ENCODE measurements around the gene STIM1.
"Not testable (repeated sequence)": the region's sequence is repeated elsewhere in the genome, so short reads cannot be mapped to it uniquely, and the experiment has no call there.

The STIM1 gene

DNA sequence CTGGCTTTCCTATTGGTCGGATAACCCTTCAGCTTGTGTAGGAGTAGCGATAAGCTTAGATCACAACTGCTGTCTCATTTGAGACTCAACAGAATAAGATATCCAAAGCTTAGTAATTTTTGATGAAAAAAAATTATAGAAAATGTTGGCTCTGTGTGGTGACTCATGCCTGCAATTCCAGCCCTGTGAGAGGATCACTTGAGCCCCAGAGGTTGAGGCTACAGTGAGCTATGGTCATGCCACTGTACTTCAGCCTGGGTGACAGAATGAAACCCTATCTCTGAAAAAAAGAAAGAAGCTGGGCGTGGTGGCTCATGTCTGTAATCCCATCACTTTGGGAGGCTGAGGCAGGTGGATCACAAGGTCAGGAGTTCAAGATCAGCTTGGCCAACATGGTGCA is 183.5 kb downstream of the STIM1 start:
- DNase-seq = no peak

- no peak for DNase-seq
Observed at GRCh38 chr11:4040461-4040860, 185.0 kb downstream of the STIM1 start.

DNA sequence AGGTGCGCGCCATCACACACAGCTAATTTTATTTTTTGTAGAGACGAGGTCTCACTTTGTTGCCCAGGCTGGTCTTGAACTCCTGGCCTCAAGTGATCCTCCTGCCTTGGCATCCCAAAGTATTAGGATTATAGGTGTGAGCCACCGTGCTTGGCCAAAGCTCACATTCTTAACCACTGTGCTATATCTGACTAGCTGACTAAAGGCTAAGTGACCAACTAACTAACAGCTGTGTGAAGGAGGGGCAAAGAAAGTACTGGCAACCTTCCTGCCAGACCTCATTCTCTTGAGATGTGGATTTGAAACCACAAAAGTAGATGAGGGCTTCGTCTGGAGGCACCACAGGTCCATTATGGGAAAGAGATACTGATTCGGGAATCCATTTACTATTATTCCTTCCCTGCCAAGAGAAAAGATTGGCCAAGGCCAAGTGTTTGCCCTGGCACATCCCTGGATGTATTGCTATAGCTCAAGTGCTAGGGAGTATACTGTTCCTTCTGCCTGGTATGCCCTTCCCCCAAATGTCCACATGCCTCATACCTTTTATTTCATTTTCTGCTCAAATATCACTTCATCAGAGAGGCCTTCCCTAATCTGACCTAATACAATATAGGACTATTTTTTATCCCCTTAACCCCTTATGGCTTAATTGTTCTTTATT is 186.4 kb downstream of the STIM1 start:
- DNase-seq = peak in 1 of 2 experiments; percentile 34

GRCh38 chr11:4044976-4045646 is 189.6 kb downstream of the STIM1 start:
- DNase-seq = peak in 1 of 2 experiments; percentile 44

DNA sequence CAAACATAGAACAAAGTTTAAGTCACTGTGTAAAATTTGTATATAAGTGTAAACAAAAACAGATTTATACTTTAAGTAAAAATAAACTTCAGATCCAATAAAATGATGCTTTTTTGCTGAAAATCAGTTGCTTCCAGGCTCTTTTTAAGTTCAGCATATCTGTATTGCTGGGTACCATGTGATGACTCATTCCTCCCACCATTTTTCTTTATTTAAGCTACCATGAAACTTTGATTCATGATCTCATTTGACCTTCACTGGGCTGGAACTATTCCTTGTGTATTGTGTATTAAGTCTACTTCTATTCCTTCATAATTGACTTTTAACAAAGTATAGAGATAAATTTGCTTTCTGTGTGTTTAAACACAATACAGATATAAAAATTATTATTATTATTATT is 192.9 kb downstream of the STIM1 start:
- no peak for DNase-seq

- no peak for DNase-seq
Observed at GRCh38 chr11:4049006-4049405, 193.5 kb downstream of the STIM1 start.

DNA sequence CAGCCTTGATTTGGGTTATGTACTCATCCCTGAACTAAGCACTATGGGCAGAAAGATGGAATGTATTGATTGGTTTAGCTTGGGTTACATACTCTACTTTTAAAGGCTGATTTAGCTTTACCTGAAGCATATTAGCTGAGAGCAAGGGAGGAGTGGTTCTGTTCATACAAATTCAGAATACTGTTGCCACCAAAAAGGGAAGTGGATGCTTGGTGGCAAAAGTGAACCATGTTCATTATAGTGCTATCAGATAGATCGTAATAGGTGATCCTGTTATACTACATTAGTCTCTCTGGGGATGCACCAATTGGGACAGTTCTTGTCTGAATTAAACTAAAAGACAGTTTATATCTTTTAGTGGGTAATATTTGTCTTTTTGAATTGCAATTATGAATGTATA is 194.7 kb downstream of the STIM1 start:
- DNase-seq = no peak

GRCh38 chr11:4053200-4053599 is 197.7 kb downstream of the STIM1 start:
- not testable (repeated sequence) for DNase-seq

- no peak for DNase-seq
Observed at GRCh38 chr11:4054643-4055042, 199.2 kb downstream of the STIM1 start.

GRCh38 chr11:4059424-4059823 is 204.0 kb downstream of the STIM1 start:
- DNase-seq = no peak

DNA sequence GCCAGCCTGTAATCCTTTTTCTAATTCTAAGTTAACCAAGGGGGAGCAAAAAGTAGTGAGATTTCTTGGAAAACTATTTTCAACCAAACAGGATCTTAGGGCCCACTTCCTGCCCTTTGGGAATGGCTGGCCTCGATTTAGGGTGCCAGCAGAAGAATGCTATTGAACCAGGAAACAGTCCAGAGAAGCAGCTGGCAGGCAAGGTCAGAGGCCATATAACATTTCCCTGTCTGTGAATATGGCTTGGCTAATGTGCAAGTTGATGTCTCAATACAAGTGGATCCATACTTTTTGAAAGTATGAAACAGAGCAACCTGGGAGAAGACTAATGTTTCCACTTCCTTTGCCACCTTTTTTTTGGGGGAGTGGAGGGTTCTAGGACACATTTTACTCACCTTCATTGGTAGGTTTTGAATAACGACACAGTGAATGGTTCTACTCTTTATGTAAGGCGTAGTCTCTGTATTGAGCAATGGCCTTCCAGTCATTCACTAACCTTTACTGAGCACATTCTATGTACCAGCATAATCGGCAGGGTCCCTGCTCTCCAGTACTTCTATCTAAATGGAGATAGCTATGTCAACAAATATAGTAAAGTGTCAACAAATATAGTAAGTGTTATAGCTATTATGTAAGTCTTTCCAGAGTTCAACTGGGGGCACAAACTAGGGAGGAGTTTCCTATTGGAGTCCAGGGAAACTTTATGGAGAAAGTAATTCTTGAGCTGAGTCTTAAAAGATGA is 204.9 kb downstream of the STIM1 start:
- DNase-seq = no peak

DNA sequence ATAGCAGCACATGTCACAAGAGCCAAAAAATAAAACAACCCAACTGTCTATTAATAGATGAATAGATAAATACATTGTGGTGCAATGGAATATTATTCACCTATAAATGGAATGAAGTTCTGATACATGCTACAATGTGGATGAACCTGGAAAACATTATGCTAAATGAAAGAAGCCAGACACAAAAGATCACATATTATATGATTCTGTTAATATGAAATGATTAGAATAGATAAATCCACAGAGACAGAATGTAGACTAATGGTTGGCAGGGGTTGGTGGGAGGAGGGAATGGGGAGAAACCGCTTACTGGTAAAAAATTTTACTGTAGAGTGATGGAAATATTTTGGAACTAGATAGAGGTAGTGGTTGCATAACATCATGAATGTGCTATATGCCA is 206.2 kb downstream of the STIM1 start:
- no peak for DNase-seq

DNA sequence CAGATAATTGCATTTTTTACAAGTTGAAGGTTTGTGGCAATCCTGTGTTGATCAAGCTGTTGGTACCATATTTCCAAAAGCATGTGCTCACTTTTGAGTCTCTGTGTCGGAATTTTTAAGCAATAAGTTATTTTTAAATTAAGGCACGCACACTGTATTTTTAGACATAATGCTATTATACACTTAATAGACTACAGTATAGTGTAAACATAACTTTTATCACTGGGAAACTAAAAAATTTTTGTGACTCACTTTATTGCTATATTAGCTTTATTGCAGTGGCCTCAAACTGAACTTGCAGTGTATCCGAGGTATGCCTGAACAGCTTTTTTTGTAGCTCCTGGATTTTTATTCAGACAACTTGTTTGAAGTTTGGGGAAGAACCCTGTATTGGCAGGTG is 207.9 kb downstream of the STIM1 start:
- DNase-seq = no peak

- DNase-seq = no peak
Observed at GRCh38 chr11:4064278-4064955, 209.0 kb downstream of the STIM1 start.

- DNase-seq = no peak
Observed at GRCh38 chr11:4065086-4065485, 209.6 kb downstream of the STIM1 start.

DNA sequence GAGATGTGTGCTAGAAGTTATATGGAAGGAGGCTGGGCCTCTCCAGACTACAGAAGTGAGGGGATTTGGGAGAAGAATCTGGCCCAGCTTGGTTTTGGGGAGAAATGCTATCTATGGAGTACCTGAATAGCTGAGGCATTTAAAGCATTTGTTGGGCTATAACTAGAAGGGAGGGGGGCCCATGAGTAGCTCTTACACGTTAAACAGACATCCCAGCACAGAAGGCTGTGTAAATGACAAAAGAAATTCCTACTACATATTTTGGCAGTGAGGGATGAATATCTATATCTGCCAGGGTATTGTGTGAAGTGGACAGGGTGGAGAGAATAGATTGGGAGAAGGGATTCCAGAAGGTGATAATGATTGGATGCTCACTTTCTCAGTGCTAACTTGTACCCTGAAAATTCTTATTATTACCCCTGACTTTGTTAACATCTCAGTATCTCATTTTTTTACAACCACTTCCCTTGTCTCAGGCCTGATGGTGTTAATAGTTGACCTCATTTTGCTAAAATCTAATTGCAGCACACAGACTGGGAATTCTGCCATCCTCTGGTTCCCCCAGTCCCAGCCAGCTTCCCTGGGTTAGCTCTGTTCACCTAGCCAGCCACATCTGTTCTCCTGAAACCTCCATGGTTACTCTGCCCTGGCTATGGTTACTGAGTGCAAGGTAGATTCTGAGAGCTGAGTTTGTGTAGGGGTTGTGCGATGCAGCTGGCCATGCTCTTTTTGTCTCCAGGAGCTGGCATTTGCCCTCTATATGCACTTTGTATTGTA is 210.3 kb downstream of the STIM1 start:
- DNase-seq = no peak

GRCh38 chr11:4066910-4067309 is 211.4 kb downstream of the STIM1 start:
- DNase-seq = no peak

- DNase-seq = no peak
Observed at GRCh38 chr11:4068962-4069361, 213.5 kb downstream of the STIM1 start.

- no peak for DNase-seq
Observed at GRCh38 chr11:4071325-4071724, 215.9 kb downstream of the STIM1 start.

GRCh38 chr11:4071914-4072313 is 216.4 kb downstream of the STIM1 start:
- DNase-seq = no peak

GRCh38 chr11:4072668-4073285 is 217.3 kb downstream of the STIM1 start:
- DNase-seq = peak; percentile 72 to 82

- DNase-seq = no peak
Observed at GRCh38 chr11:4074266-4074665, 218.8 kb downstream of the STIM1 start.
